Anterior cingulate cortex (tissue), 58 donors: ENCODE results near the gene PTPRN2.
"Not testable (repeated sequence)": the region's sequence is repeated elsewhere in the genome, so short reads cannot be mapped to it uniquely, and the experiment has no call there.

Source experiments
- DNase-seq, 58 donors: peaks; one replicate each; lab custom pipeline; 2025; lab: John Stamatoyannopoulos, UW

The PTPRN2 gene

DNA sequence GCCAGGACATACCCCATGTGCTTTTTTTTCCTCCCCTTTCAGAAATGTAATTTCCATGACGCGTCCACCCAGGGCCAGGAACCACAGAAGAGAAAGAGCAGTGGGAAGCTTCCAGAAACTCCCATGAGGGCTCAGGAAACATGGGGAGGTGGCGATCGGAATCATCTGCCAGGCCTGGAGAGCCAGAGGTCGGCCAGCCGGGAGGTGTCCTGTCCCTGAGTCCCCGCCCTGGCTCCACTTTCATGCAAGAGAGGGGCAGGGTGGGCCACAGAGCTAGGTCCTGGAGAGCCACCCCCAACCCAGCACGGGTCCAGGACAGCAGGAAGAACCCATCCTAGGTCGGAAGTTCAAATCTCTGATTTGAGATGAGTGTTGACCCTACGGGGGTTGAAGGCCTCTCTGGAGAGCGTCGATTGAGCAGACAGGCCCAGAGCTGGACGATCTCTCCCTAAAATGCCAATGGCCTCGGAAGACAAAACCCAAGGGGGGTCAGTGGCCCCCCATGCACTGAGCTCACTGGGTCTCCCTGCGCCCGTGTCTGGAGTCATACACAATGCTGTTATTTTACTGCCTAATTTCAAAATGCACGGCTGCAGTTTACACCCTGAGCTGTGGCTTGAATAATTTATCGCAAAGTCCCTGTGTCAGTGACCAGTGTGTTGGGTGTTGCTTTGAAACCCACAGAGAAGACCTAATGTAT is 594.1 kb downstream of the PTPRN2 start:
- DNase-seq, result no peak

DNA sequence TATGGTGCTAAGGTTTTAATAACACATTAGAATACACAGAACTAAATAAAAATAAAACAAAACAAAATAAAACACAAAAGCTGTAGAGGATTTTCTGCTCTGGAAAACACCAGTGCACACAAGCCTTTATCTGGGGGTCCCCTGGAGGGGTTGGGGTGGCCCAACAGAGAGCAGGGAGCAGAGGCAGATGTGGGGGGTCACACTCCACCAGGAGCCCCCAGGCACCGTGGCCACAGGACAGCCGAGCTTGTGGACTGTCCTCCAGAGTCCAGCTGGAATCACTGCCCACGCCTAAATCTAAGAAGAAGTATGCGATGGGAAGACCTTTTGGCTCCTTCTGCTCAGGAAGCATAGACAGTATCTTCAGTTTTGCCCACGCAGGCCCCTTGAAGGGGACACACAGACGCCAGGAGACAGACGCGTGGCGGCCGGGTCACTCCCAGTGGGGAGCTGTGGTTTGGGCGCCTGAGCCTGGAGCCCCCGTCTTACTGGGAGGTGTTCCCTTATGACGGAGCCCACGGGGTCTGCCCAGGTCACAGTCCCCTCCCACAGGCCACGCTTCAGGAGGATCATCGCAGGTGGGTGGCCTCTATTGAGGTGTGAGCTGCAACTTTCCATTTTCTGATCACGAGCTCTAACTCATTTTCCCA is 595.0 kb downstream of the PTPRN2 start:
- DNase-seq, result no peak

DNA sequence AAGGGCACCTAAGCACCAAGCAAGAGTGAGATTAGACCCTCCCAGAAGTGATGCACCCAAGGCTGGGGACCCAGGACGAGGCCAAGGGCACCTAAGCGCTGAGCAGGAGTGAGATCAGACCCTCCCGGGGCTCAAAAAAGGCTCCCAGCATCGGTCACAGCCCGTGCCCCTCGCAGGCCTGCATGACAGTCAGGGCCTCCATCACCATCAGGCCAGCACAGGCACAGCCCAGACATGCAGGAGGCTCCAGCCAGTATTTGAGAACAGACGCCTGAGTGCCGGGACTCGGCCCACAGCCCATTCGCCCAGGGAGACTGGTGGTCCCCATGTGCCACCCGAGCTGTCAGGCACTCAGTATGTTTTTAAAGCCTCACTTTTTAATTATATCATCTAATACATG is 595.9 kb downstream of the PTPRN2 start:
- DNase-seq, result no peak

DNA sequence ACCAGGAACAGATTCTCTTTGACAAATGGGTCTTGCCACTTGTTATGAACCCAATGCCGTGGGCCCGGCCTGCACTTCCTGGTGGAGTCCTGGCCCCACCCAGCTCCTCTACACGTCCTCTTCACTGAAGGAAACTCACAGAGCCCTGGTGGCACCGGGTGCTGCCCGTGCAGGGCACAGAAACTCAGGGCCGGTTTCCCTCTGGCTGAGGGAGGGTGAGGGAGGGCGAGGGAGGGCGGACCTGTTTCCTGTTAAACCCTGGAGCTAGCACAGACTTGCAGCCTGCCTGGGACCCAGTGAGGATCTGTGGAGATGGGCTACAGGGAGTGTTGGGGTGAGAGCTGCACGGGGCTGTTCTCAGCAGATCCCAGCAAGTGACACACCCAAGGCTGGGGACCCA is 596.3 kb downstream of the PTPRN2 start:
- DNase-seq, result no peak

DNA sequence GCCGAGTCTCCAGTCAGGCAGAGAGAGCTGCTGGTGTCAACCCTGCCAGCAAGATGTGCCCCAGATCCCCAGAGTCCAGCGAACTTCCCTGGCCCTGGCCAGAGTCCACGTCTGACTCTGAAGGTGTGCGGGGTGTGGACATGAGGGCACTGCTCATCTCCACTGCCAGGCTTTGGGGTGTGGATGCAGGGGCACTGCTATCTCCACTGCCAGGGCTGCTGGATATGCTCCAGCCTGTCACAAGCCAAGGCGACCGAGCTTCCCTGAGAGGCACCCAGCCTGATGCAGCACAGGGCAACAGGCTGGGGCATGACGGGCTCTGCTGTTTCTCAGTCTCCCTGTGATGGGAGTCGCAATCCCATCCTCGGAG is 596.8 kb downstream of the PTPRN2 start:
- no peak for DNase-seq

DNA sequence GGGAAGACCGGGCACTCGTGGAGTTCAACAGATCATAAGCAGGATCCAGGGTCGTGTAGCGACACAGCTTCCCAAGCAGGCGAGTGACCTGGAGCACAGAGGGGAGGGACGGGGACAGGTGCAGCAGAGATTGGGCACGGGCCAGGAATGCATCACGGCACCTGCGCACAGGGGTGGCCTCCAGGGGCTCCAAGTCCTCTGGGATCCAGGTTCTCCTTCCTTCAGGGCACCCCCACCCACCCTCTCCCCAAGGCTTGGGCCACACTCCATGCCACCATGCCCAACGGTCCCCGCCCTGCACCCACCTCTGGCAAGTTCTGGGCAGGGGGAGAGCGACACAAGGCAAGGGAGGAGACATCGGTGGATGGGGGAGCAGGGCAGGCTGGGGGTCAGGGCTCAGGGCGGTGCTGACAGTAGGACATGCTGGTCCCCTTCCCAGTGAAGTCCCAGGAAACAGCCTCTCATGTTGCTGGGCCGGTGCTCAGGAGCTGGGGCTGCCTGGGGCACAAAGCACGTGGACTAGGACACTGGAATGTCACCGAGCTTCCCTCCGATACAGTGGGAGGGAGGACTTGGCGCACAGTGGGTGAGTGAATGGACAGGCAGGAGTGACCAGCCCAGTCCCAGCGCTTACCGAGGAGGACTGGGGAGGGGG is 597.3 kb downstream of the PTPRN2 start:
- no peak for DNase-seq

DNA sequence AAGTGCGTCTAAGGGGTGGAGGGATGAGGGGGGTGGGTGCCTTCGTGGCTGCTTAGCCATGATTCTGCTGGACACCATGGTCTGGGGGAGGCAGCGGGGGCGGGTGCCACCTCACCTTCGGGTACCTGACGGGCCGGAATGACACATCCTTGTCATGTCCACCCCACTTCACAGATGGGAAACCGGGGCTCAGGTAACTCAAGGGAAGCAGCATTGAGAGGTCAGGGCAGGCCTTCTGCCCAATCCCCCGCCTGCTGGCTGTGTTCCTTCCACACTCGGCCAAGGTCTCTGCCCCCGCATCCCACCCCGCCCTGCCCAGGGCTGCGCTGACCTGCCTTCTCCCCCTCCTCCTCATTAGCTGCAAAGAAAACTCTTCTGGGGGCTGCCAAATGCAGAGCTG is 598.0 kb downstream of the PTPRN2 start:
- DNase-seq, result no peak

DNA sequence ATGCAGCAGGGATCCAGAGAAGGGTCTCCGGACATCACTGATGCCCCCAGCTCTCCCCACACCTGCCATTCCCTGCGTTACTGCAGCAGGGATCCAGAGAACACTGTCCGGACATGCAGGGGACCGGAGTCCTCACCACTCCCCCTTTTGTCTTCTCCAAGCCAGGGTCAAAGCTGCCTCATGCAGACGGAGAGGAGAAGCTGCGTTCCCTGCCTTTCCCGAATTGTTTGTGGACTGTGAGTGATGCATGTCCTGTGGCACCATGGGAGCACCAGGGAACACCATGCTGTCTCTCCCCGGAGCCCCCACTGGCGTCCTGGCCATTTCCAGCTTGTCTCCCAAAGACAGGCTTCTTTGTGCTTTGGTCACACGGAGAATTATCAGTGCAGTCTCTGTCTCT is 599.7 kb downstream of the PTPRN2 start:
- no peak for DNase-seq

DNA sequence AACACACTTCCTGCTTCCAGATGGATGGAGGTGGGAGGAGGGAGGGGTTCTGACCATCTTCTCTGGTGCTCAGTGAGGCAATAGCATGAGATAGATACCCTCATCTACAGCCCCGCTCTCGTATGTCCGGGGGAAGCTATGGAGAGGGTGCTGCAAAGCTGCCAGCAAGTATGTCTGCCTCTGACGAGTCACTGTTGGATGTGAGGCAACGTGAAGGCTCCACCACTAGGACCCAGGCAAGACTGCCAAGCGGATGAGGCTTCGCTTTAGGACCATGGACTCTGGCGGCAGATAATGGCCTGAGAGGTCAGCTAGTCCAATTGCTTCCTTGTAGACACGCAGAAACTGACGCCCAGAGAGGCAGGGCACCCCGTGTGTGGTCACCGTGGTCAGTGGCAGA is 601.6 kb downstream of the PTPRN2 start:
- DNase-seq, result no peak

DNA sequence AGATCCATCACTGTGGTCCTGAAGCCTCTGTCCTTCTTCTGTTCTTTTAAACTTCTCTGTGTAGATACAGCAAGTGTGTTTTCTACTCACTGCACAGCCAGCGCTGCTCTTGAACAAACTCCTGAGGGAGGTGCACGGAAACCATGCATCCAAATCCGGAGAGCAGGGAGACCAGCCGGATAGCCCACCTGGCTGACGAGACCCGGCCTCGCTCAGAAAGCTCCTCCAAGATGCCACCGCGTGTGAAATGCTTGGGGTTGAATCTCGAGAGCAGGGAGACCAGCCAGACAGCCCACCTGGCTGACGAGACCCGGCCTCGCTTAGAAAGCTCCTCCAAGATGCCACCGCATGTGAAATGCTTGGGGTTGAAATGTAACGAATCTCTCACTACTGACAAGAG is 602.0 kb downstream of the PTPRN2 start:
- no peak for DNase-seq

DNA sequence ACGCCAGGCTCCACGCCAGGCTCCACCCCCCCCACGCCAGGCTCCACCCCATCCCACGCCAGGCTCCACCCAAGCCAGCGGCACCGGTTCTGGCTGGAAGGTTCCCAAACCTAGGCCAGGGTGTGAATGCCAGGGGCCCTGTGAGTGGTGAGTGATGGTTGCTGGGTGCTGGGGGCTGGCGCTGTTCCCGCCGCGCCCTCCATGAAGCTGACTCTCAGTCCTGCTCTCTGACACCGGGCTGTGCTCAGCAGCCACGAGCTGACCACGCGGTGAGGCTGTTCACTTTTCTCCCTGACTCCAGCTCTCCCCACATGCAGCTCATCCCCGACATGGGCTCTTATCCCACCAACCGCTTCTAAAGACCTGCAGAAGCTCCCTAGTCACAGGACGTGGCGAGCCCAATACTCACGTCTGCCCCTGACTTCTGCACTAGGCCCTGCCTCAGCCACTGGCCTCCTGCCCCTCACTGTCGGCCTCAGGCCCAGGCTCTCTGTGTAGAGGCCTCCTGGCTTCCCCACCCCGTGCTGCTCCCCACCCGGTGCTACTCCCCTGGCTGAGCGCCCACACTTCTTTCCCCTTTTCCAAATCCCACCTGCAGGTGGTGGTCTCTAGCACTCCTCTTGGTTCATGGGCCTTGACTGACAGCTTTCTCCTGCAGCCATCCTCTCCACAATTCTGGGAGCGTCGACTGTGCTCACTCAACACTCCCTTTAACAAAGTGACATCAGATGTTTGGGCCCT is 603.0 kb downstream of the PTPRN2 start:
- DNase-seq, result no peak

DNA sequence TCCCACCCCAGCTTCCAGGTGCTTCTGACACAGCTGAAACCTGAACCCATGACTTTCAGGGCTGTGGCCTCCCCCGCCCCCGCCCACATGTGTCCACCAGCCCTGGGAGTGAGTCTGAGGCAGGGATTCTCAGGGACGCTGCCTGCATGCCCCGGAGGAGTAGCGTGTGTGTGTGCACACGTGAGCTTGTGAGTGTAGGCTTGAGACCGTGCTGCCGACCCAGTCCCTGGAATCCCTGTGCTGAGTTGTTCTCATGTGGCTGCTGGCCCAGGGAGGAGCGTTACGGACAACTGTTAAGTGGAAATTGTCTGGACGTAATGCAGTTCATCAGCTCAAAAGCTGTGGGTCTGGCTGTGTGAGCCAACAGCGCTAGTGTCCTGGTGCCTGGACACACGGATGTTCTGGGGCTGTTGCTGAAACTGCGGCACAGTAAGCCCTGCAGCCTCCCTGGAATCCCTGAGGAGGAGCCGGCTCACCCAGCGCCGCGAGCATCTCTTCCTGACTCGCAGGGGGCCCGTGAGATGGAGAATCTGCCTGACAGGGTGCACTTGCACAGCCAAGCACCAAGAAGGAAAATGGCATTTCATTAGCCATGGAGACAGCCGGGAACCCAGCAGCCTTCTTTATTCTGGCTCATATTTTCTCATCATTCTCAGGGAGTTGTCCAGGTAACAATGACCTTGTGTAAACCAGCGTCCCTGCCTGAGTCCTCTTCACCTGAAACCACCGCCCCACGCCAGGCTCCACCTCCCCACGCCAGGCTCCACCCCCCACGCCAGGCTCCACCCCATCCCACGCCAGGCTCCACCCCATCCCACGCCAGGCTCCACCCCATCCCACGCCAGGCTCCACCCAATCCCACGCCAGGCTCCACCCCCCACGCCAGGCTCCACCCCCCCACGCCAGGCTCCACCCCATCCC is 603.9 kb downstream of the PTPRN2 start:
- no peak for DNase-seq

DNA sequence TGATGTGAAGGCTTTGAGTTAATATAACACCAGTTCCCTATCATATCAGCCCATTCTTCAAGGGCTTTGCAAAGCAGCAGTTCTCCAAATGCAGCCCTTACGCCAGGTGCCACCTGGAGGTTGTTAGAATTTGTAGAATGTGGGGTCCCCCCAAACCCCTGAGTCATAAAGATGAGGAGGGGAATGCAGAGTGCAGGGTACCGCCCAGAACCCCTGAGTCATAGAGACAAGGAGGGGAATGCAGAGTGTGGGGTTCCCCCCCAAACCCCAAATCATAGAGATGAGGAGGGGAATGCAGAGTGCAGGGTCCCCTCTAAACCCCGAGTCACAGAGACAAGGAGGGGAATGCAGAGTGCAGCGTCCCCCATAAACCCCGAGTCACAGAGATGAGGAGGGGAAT is 605.8 kb downstream of the PTPRN2 start:
- DNase-seq, result no peak

DNA sequence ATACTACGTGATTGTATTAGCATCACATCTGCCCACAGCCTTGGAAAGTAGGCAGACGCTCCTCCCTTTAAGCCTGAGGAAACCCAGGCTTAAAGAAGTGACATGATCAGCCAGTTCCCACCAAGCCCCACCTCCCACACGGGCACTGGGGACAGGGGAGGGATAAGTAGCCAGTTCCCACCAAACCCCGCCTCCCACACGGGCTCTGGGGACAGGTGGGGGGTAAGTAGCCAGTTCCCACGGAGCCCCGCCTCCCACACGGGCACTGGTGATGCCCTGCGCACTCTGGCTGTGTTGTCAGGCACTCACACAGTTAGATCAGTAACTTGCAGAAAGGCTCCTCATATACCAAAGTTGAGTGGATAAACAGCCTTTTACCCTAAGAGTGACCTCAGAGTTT is 606.8 kb downstream of the PTPRN2 start:
- DNase-seq, result no peak

DNA sequence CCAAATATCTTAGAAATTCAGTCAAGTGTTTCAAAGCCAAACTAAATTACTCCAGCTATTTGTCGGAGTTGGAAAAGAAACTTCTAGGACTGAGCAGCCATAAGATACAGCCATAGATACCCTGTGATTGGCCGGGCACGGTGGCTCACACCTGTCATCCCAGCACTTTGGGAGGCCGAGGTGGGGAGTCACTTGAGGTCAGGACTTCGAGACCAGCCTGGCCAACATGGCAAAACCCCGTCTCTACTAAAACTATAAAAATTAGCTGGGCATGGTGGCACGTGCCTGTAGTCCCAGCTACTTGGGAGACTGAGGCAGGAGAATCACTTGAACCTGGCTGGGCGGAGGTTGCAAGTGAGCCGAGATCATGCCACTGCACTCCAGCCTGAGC is 607.3 kb downstream of the PTPRN2 start:
- DNase-seq, result not testable (repeated sequence)

DNA sequence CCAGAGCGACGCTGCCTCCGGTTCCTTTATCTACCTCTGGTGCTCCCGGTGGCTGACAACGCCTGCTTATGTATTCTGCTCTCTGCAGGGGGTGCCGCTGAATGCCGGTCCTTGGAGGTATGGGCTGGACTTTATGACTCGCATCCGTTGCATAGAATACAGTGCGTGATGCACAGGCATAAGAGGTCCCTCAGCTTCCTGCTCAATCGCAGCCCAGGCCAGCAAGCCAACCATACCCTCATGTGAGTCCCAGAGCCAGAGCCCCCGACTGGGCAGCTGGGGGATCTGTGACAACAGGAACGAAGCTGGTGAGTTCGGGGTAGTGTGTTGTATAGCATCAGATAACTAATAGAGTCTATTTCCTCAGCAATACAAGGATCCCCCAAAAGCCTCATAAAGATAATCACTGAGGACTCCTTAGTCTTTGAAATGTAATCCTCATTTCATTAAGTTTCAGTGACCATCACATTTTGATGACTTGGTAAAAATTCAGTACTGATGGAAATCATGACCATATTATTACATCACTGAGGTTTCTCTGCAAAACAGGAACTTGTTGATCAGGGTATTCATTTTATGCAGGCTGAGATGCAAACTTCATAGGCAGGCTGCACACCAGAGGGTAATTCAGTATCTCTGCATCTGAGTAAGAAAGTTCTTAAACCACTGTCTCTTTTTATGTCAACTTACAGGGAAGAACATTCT is 607.8 kb downstream of the PTPRN2 start:
- no peak for DNase-seq

DNA sequence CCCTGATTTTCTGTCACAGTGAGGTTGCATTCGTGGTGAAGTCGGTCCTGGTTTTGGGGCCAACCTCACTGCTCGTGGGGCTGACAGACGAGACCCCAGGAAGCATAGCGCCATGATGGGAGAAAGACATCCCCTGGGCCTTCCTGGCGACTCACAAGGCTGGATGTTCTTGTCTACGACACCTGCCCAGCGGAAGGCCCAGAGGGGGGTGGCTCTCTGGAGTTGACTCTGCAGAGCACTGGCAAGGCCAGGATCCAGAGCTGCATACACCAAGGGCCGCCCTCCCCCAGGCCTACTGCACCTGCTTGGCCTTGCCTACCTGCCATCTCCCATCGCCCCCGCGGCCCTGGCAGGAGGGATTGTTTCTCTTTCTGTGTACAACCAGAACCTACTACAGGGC is 608.9 kb downstream of the PTPRN2 start:
- DNase-seq, result no peak

DNA sequence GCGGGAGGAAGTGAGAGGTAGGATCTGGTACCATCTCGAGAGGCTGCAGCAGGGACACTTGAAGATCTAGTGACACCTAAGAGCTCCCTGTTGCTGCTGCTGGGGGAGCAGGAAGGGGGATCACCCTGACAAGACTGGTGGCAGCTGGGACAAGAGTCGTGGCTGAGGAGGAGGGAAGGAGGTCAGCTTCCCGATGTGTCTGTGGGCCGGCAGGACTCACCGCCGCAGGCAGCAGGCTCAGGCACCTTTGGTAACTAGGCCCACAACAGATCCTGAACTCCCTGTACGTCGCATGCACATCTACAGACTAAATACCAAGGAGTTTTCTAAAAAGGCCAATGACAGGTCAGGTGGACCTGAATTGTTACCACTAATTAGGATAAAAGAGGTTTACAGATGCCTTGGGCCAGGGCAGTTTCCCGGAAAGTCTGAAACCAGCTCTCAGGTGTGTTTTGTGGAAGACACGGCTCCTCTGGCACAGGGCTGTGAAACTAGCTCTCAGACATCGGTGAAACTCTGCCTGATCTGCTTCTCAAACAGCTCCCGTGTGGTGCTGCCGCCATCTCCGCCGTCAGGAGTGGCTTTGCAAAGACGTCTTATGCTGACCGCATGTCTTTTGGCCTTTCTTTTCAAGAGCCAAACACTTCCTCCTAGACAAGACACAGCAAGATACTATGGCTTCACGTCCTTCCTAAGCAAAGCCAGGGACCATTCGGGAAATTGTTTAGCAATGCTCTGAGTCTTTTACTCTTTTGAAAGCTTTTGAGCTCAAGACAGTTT is 609.7 kb downstream of the PTPRN2 start:
- DNase-seq, result no peak

DNA sequence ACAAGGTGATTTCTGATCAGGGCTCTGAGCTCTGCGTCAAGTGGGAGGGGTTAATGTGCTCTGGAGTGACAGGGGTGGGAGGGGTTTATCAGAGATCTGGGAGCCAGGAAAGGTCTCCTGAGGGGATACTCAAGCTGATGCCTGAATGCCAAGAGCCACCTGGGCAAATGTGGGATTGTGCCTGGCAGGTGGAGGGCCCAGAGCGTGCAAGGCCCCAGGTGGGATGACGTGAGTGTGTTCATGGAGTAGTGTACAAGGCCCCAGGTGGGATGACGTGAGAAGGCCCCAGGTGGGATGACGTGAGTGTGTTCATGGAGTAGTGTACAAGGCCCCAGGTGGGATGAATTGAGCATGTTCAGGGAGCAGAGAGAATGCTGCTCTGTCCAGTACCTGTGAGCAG is 610.3 kb downstream of the PTPRN2 start:
- DNase-seq, result no peak
